OCI-LY7 (cell line): ENCODE results near the gene ELN. TPM values are rescaled to one million over a fixed set of nuclear protein-coding genes. Genes with fewer than 3 reads are reported as not detected.

Experiments
- BruUV-seq: library from RNA; stranded (reverse); fragments of 400-500 nt; replicated peaks from 2 replicates; lab custom pipeline; 2021; lab: Mats Ljungman, UMichigan
- CTCF ChIA-PET: fragments of 300-600 bp; sonication (Branson Sonifier 250); formaldehyde crosslinking; loops from one replicate; lab custom pipeline; 2022; ENCODE audit warnings: antibody characterized with exemption; ENCODE audit not compliant: unreplicated experiment; lab: Charles Lee
- POLR2A ChIA-PET: fragments of 300-600 bp; sonication (Branson Sonifier 250); formaldehyde crosslinking; loops from one replicate; lab custom pipeline; 2022; ENCODE audit warnings: antibody characterized with exemption; lab: Charles Lee
- DNase-seq: peaks from one replicate; pipeline ENCODE4 v3.0.0-alpha.2; 2015; ENCODE audit warnings: low spot score
- H2AFZ ChIP-seq: fragments of 200-600 bp; sonication (generic), shearing (Covaris generic); 2 replicates; pipeline ENCODE4 v1.6.1; 2014; ENCODE audit warnings: mild to moderate bottlenecking, antibody characterized with exemption, low read length, moderate library complexity
- H3K27ac ChIP-seq: fragments of 200-600 bp; sonication (generic); 2 replicates; pipeline ENCODE4 v1.5.1; 2014; ENCODE audit warnings: mixed run types, low read depth, mild to moderate bottlenecking, moderate library complexity, low read length, inconsistent platforms; ENCODE audit not compliant: poor library complexity, severe bottlenecking
- H3K36me3 ChIP-seq: fragments of 200-600 bp; sonication (generic); 2 replicates; pipeline ENCODE4 v1.6.1; 2014; ENCODE audit warnings: mild to moderate bottlenecking, antibody characterized with exemption, low read length, moderate library complexity, mixed read lengths; ENCODE audit not compliant: insufficient read depth
- H3K4me1 ChIP-seq: fragments of 200-600 bp; sonication (generic); 2 replicates; pipeline ENCODE4 v1.5.1; 2014; ENCODE audit warnings: mild to moderate bottlenecking, low read length; ENCODE audit not compliant: insufficient read depth, poor library complexity, severe bottlenecking
- H3K4me2 ChIP-seq: fragments of 200-600 bp; sonication (generic); 2 replicates; pipeline ENCODE4 v1.6.1; 2014; ENCODE audit warnings: mild to moderate bottlenecking, low read length
- H3K4me3 ChIP-seq: fragments of 200-600 bp; sonication (generic); 2 replicates; pipeline ENCODE4 v1.5.1; 2014; ENCODE audit warnings: mild to moderate bottlenecking, low read depth, low read length; ENCODE audit not compliant: poor library complexity, severe bottlenecking
- H3K79me2 ChIP-seq: fragments of 200-600 bp; sonication (generic); 2 replicates; pipeline ENCODE4 v1.6.1; 2016; ENCODE audit warnings: low read depth, mild to moderate bottlenecking, low read length, moderate library complexity, mixed read lengths; ENCODE audit not compliant: insufficient read depth
- H3K9me2 ChIP-seq: fragments of 200-600 bp; sonication (generic); 2 replicates; pipeline ENCODE4 v1.6.1; 2016; ENCODE audit warnings: mild to moderate bottlenecking, low read length, mixed read lengths; ENCODE audit not compliant: insufficient read depth
- H3K9me3 ChIP-seq: fragments of 200-600 bp; sonication (generic); 2 replicates; pipeline ENCODE4 v1.6.1; 2014; ENCODE audit warnings: mild to moderate bottlenecking, mixed run types, low read length, mixed read lengths
- H4K20me1 ChIP-seq: fragments of 200-600 bp; sonication (generic); 2 replicates; pipeline ENCODE4 v1.6.1; 2014; ENCODE audit warnings: mild to moderate bottlenecking, antibody characterized with exemption, low read length, moderate library complexity, mixed read lengths; ENCODE audit not compliant: insufficient read depth
- CTCF ChIP-seq: fragments of 200-600 bp; sonication (generic); conservative IDR thresholded peaks from 2 replicates; pipeline ENCODE4 v1.5.1; 2014; ENCODE audit warnings: mild to moderate bottlenecking, antibody characterized with exemption, low read length, moderate library complexity, mixed read lengths
- EZH2phosphoT487 ChIP-seq: fragments of 200-600 bp; sonication (generic); IDR thresholded peaks from 2 replicates; pipeline ENCODE4 v1.6.1; 2018; ENCODE audit warnings: low read depth, borderline replicate concordance, mild to moderate bottlenecking, mixed run types, antibody characterized with exemption, low read length, moderate library complexity, mixed read lengths
- intact Hi-C: fragments of 100-400 bp; cut with micrococcal nuclease; formaldehyde crosslinking; loops from one replicate; pipeline ENCODE4 v1.10.0; 2022; ENCODE audit not compliant: unreplicated experiment
- total RNA-seq, 2 experiments: library from RNA; depleted of rRNA in 1 of 2; stranded (reverse); fragments of >200 nt in 1 of 2; shearing (Covaris generic) in 1 of 2; gene quantifications; 2 replicates each; pipeline ENCODE4 v1.2.3, GENCODE V29; 2014 to 2022

ELN gene
- total RNA-seq, 2 experiments from 2014 or later = not detected

- intact Hi-C loops = no loop called here
- ChIA-PET POLR2A (no interaction called here), CTCF (no interaction called here)
- no peaks in the 10 kb centered on the region for H3K9me3 ChIP-seq
- TF ChIP-seq CTCF = no peak
- no peak for TF ChIP-seq EZH2phosphoT487
- no peaks in the 10 kb centered on the region for H4K20me1 ChIP-seq
- H2AFZ ChIP-seq = no peak overlapping the region
- H3K27ac ChIP-seq = no peak overlapping the region
- peaks cover 6% of the 10 kb centered on the region for H3K4me1 ChIP-seq
- H3K79me2 ChIP-seq = no peaks in the 10 kb centered on the region
- peak overlapping the region; percentile 36; the same call in 1 of the 2 replicates for H3K4me2 ChIP-seq
- no peaks in the 10 kb centered on the region for H3K9me2 ChIP-seq
- DNase-seq = peak; percentile 42
- BruUV-seq = no TSS peak
- no peak overlapping the region for H3K4me3 ChIP-seq
- no peaks in the 10 kb centered on the region for H3K36me3 ChIP-seq
These were observed 34.0 kb downstream of the ELN start for GRCh38 chr7:74061840-74062539.

GRCh38 chr7:74063223-74063641, 35.3 kb downstream of the ELN start:
- Histone ChIP-seq H3K36me3 (no peaks in the 10 kb centered on the region), H3K9me3 (no peaks in the 10 kb centered on the region), H2AFZ (no peak overlapping the region), H3K4me1 (peaks cover 9% of the 10 kb centered on the region), H3K79me2 (no peaks in the 10 kb centered on the region), H4K20me1 (no peaks in the 10 kb centered on the region), H3K9me2 (no peaks in the 10 kb centered on the region), H3K4me2 (no peak overlapping the region), H3K4me3 (no peak overlapping the region), H3K27ac (no peak overlapping the region)
- intact Hi-C loops = no loop called here
- POLR2A ChIA-PET = no interaction called here
- no TSS peak for BruUV-seq
- no peak for TF ChIP-seq CTCF
- TF ChIP-seq EZH2phosphoT487 = no peak
- no peak for DNase-seq
- CTCF ChIA-PET = no interaction called here

GRCh38 chr7:74063646-74064045, 35.7 kb downstream of the ELN start:
- no peak for DNase-seq
- Histone ChIP-seq H3K9me3 (no peaks in the 10 kb centered on the region), H3K4me3 (no peak overlapping the region), H3K79me2 (no peaks in the 10 kb centered on the region), H2AFZ (no peak overlapping the region), H3K4me2 (no peak overlapping the region), H3K36me3 (no peaks in the 10 kb centered on the region), H3K27ac (no peak overlapping the region), H3K4me1 (peaks cover 14% of the 10 kb centered on the region), H4K20me1 (no peaks in the 10 kb centered on the region), H3K9me2 (no peaks in the 10 kb centered on the region)
- TF ChIP-seq CTCF (no peak), EZH2phosphoT487 (no peak)
- BruUV-seq = no TSS peak
- CTCF ChIA-PET = no interaction called here
- POLR2A ChIA-PET = no interaction called here
- intact Hi-C loops = no loop called here
